Neutrophil (primary cell): ENCODE results near the gene GPR143.
"Not testable (repeated sequence)": the region's sequence is repeated elsewhere in the genome, so short reads cannot be mapped to it uniquely, and the experiment has no call there.

Source experiments
- H3K27ac ChIP-seq: fragments of 200-600 bp; sonication (generic); 2 replicates; pipeline ENCODE4 v1.5.1; 2016; ENCODE audit warnings: mild to moderate bottlenecking, moderate library complexity
- H3K27me3 ChIP-seq: fragments of 200-600 bp; sonication (generic); 2 replicates; pipeline ENCODE4 v1.6.0; 2016; ENCODE audit warnings: mild to moderate bottlenecking
- H3K36me3 ChIP-seq: fragments of 200-600 bp; sonication (generic); 2 replicates; pipeline ENCODE4 v1.5.1; 2017
- H3K4me1 ChIP-seq, 2 experiments: fragments of 200-600 bp in 1 of 2; sonication (generic) in 1 of 2; 1 replicate in 1 of 2; 2 replicates in 1 of 2; pipeline versions ENCODE4 v1.5.1 to v1.6.1; 2013 to 2016; ENCODE audit warnings: low read depth in 1 of 2, low read length in 1 of 2, mild to moderate bottlenecking in 1 of 2, moderate library complexity in 1 of 2; ENCODE audit not compliant: control insufficient read depth in 1 of 2, insufficient read depth in 1 of 2
- H3K4me3 ChIP-seq, 2 experiments: fragments of 200-600 bp in 1 of 2; sonication (generic) in 1 of 2; 1 replicate in 1 of 2; 2 replicates in 1 of 2; pipeline ENCODE4 v1.5.1; 2013 to 2016; ENCODE audit warnings: low read depth in 1 of 2, low read length in 1 of 2, mild to moderate bottlenecking in 1 of 2, moderate library complexity in 1 of 2
- H3K9me3 ChIP-seq: fragments of 200-600 bp; sonication (generic); 2 replicates; pipeline ENCODE4 v1.5.1; 2016
- CTCF ChIP-seq: fragments of 200-600 bp; sonication (generic); IDR thresholded peaks from 2 replicates; pipeline ENCODE4 v1.5.1; 2016; ENCODE audit warnings: antibody characterized with exemption

GPR143 gene

GRCh38 chrX:9765737-9766097 is at the start of gene GPR143:
GPR143 (minus strand) TSS chrX:9765847; CDS start chrX:9765817, 30 bp downstream.
- no peak within 1 kb of the TSS for H3K27ac ChIP-seq
- H3K27me3 ChIP-seq: peaks cover 49% of the 10 kb centered on the region
- no peaks in the 10 kb centered on the region for H3K36me3 ChIP-seq
- no peak within 1 kb of the TSS for H3K4me3 ChIP-seq
- H3K9me3 ChIP-seq: no peaks in the 10 kb centered on the region
- no peak for TF ChIP-seq CTCF
- H3K4me1 ChIP-seq: no peaks in the 10 kb centered on the region

- not testable (repeated sequence) for H3K27me3 ChIP-seq, H3K4me3 ChIP-seq, H3K9me3 ChIP-seq, H3K36me3 ChIP-seq, H3K27ac ChIP-seq, H3K4me1 ChIP-seq
These were observed 45.4 kb upstream of the GPR143 start for GRCh38 chrX:9811086-9811485.

GRCh38 chrX:9809876-9810275 is 44.2 kb upstream of the GPR143 start:
- H3K4me1 ChIP-seq: not testable (repeated sequence)

GRCh38 chrX:9807355-9808182 is 41.9 kb upstream of the GPR143 start:
- H3K27ac ChIP-seq: no peak overlapping the region
- H3K9me3 ChIP-seq: no peaks in the 10 kb centered on the region
- H3K36me3 ChIP-seq: no peaks in the 10 kb centered on the region
- H3K4me1 ChIP-seq: no peaks in the 10 kb centered on the region
- H3K27me3 ChIP-seq: no peaks in the 10 kb centered on the region
- TF ChIP-seq CTCF: no peak
- H3K4me3 ChIP-seq: no peak overlapping the region

More at GRCh38 chrX:9809876-9810275, 44.2 kb upstream of the GPR143 start:
- H3K36me3 ChIP-seq, H3K9me3 ChIP-seq, H3K27ac ChIP-seq, H3K27me3 ChIP-seq, H3K4me3 ChIP-seq: not testable (repeated sequence)

GRCh38 chrX:9805956-9806355 is 40.3 kb upstream of the GPR143 start:
- Histone ChIP-seq H3K27ac (no peak overlapping the region), H3K4me1 (no peaks in the 10 kb centered on the region), H3K4me3 (no peak overlapping the region), H3K36me3 (no peaks in the 10 kb centered on the region), H3K9me3 (no peaks in the 10 kb centered on the region), H3K27me3 (no peaks in the 10 kb centered on the region)
- no peak for TF ChIP-seq CTCF

GRCh38 chrX:9804444-9804843 is 38.8 kb upstream of the GPR143 start:
- Histone ChIP-seq H3K9me3 (no peaks in the 10 kb centered on the region), H3K4me3 (no peak overlapping the region), H3K36me3 (no peaks in the 10 kb centered on the region), H3K27me3 (no peaks in the 10 kb centered on the region), H3K4me1 (no peaks in the 10 kb centered on the region), H3K27ac (no peak overlapping the region)
- TF ChIP-seq CTCF: no peak
